Embryonic facial prominence (tissue), 1 donor: Measurements from ENCODE around the gene EYS.

Experiments used
- DNase-seq: peaks from one replicate; pipeline ENCODE4 v3.0.0-alpha.2; 2016; ENCODE audit errors: extremely low spot score

Gene EYS

DNA sequence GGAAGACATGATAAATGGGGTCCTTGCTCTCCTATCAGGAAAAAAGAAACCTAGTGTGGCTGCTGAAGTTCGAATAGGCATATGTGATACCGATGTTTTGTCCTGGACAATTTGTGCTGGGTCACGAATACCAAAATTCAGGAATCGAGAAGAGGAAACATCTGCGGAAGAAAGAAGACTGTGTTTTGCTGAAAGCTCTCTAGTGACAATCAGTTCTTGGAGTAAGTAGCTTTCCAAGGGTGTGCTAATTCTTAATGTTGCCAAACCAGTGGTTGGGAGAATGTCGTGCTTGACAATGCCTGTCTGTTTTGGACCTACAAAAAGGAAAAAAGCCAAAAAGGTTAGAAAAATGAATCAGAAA, 1115.4 kb downstream of the EYS start:
- no peak for DNase-seq

GRCh38 chr6:64590965-64591675, 1115.9 kb downstream of the EYS start:
- no peak for DNase-seq

GRCh38 chr6:64589961-64590360, 1117.1 kb downstream of the EYS start:
- DNase-seq, result no peak

DNA sequence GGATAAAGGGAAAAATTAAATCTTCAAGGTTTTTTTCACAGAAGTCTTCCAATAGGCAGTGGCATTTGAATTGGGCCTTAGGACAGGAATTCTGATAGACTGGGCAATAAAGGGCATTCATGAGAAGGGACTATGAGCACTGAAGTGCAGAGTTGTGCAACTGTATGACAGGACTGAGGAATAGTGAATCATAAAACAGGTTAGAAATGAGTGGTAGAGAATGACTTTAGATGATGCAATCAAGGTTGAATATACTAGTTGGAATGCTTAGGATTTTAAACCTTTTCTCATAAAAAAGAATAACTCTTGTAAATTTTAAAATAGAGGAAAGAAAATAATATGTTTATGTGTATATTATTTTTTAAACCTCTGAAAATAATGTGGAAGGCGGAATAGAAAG, 1126.7 kb downstream of the EYS start:
- no peak for DNase-seq

- DNase-seq, result no peak
Observed at GRCh38 chr6:64553249-64553786, 1153.7 kb downstream of the EYS start.

DNA sequence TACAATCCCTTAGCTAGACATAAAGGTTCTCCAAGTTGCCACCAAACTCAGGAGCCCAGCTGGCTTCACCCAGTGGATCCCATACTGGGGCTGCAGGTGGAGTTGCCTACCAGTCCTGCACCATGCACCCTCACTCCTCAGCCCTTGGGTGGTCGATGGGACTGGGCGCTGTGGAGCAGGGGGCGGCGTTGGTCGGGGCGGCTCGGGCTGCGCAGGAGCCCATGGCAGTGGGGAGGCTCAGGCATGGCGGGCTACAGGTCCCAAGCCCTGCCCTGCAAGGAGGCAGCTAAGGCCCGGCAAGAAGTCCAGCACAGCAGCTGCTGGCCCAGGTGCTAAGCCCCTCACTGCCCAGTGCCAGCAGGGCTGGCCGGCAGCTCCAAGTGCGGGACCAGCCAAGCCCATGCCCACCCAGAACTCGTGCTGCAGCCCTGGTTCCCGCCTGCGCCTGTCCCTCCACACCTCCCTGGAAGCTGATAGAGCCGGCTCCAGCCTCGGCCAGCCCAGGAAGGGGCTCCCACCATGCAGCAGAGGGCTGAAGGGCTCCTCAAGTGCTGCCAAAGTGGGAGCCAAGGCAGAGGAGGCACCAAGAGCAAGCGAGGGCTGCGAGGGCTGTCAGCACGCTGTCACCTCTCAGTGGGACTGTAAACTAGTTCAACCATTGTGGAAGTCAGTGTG, 1159.3 kb downstream of the EYS start:
- DNase-seq, result no peak

DNA sequence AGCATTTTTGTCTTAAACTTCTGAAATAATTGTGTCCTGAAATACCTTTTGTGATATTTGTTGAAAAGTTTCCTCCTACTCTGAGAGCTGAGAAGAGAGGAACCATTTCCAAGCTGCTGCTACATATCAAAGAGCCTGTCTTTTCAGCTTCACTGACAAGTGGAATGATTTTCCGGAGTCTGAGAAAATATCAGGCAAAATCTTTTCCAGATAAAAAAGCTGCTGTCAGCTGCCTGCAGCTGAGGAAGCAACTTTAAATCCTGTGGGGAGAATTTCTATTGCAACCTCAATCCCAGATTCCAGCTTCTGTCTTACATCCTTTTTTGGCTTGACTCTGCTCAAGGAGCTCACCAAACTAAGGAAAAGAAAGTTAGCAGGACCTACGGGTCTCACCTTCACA, 1167.1 kb downstream of the EYS start:
- no peak for DNase-seq

GRCh38 chr6:64538722-64539121, 1168.3 kb downstream of the EYS start:
- no peak for DNase-seq

GRCh38 chr6:64527899-64528298, 1179.1 kb downstream of the EYS start:
- no peak for DNase-seq

DNA sequence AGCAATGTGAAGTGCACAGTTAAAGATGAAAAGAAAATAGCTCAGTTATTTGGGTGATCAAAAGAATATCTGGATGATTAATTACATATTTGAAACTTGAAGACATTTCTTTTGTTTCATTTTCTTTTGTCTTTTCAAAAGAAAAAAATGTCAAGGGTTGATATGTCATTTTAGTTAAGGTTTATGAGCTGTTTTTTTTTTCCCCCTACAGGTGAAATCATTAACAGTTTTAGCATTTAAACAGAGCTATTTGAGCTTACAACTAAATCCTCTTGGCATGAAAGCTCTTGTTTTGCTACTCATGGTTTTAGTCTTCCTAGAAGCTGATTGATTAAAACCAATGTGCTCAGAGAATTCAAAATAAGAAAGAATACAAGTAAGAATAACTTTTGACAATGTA, 1184.2 kb downstream of the EYS start:
- no peak for DNase-seq

DNA sequence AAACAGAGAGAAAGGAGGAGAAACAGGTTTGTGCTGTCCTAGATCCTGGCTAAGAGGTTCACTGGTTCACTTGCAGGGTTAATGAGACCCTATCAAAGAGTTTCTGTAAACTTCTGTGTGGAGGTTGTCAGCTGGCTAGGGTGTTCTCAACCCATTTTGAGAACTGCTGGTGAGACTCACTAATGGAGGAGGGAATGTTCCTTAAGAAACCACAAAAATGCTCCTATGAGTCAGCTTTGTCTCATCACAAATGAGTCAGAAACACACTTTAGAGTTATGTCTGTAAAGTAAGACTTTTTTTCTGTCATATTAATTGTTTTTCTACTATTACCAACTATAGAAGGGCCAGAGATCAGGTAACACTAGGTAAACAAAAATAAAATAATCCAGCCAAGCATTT, 1187.0 kb downstream of the EYS start:
- DNase-seq, result no peak

GRCh38 chr6:64516393-64516792, 1190.6 kb downstream of the EYS start:
- DNase-seq, result no peak

- no peak for DNase-seq
Observed at GRCh38 chr6:64507661-64508060, 1199.4 kb downstream of the EYS start.

DNA sequence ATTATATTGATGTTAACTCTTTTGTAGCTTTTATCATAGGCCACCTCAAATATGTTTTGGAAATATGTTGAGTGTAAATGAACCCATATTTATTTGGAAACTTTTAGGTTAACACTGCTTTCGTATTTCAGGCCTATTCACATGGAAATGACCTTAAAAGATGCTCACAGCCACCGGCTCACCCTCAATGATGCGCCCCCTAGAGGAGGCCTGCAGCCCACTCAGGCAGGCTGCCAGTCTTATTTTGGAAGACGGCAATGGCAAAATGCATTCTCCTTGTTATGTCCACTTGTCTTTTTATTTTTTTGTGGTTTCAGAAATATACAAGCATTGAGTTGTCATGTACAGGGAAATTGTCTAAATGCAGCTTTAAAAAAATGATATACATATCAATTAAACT, 1201.7 kb downstream of the EYS start:
- DNase-seq, result no peak

GRCh38 chr6:64504503-64504902, 1202.5 kb downstream of the EYS start:
- DNase-seq, result no peak

GRCh38 chr6:64502801-64503200, 1204.2 kb downstream of the EYS start:
- no peak for DNase-seq

- DNase-seq, result no peak
Observed at GRCh38 chr6:64497634-64498033, 1209.4 kb downstream of the EYS start.

- no peak for DNase-seq
Observed at GRCh38 chr6:64489763-64490162, 1217.3 kb downstream of the EYS start.

DNA sequence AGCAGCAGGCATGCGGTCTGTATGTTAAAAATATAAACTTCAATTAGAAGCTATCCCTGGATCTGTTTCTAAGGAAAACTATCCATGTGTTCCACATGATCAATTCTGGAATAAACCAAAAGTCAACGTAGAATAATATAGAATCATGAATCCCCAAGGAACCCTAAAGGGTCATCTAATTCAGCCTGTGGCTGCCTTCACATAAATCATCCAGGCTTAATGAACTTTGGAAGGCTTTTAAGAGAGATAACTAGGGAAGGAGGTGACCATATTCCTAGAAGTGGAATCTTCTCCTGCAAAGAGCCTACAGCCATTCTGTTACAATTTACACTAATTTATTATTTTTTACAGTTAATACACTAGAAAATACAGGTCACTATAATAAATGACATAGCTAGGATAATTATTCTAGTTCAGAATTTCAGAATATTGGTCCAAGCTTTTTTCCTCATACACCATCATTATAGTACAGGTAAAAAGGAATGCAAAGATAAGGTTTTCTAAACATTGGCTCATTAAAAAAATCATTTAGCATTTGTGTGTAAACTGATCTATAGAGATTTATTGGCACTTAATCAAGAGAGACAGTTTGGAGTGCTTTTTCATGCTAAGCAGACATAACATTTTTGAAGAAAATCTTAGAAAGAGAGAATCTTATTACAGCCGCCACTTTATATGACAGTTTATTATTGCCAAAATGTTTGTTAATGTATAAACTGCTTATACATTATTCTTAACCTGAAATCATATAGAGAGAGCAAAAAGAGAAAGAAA, 1220.3 kb downstream of the EYS start:
- no peak for DNase-seq

- no peak for DNase-seq
Observed at GRCh38 chr6:64483956-64484499, 1223.0 kb downstream of the EYS start.

DNA sequence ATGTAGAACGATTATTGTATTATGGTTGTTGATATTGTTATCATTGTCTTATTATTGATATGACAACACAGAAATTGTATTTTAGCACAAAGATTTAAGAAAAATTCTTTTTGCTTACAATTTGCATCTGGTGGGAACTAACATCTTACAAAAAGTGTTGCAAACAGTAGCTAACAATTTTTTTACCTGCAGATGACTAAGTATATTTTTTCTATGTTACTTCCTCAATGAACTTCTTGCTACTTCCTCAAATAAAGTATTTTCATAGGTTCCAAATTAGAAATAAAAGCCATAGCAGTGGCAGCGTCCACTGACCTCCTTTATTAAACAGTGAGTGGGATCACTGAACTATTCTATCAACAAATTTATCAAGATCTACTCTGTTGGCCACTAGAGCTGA, 1224.4 kb downstream of the EYS start:
- DNase-seq, result no peak

DNA sequence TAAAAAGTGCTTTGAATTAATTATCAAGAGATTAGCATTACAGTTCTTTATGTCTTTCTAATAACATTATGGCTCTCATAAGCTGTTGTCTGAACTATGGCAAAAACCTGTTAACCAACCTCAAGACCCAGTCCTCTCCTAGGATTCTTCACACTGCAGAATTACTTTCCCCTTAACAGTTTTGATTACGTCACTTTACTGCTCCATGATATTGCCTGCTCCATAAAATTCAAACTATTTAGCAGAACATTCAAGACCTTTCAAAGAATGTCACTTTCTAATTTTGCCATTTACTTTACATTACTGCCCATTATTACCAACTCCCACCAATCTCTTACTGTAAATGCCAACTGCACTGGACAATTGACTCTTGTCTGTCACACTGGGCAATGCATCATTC, 1227.9 kb downstream of the EYS start:
- DNase-seq, result no peak
